K562 (cell line): ENCODE results near the gene SLC39A3.

Experiments used
- BCL6 ChIP-seq: fragments of 250-450 bp; sonication (Bioruptor Pico); IDR thresholded peaks from 2 replicates; pipeline ENCODE4 v1.4.0; 2020
- CREB1 ChIP-seq, 2 experiments: sonication (generic) in 1 of 2; formaldehyde crosslinking in 1 of 2; IDR thresholded peaks; 2 replicates each; pipeline versions ENCODE4 v1.6.1 to v1.8.0; 2012 to 2022; ENCODE audit warnings: inconsistent platforms in 1 of 2, mild to moderate bottlenecking in 1 of 2, missing genetic modification reagents in 1 of 2, moderate library complexity in 1 of 2
- CTCF ChIP-seq, 3 experiments: IDR thresholded peaks in 2 of 3; conservative IDR thresholded peaks in 1 of 3; 2 replicates each; pipeline ENCODE4 v1.5.1; 2011 to 2012; ENCODE audit warnings: low read length in 3 of 3, mild to moderate bottlenecking in 3 of 3, control low read depth in 2 of 3, improper control_type of control experiment in 1 of 3, inconsistent platforms in 1 of 3, low read depth in 1 of 3, mixed read lengths in 1 of 3, moderate library complexity in 1 of 3; ENCODE audit not compliant: insufficient read depth in 2 of 3
- GABPB2 ChIP-seq: fragments of 250-450 bp; sonication (Bioruptor Pico); conservative IDR thresholded peaks from 2 replicates; pipeline ENCODE4 v1.5.1; 2021; ENCODE audit warnings: mild to moderate bottlenecking
- MYC ChIP-seq, 2 experiments: fragments of 250-450 bp in 1 of 2; sonication (Bioruptor Pico) in 1 of 2; IDR thresholded peaks; 2 replicates each; pipeline versions ENCODE4 v1.5.1 to v1.6.1; 2012 to 2021; ENCODE audit warnings: low read depth in 2 of 2, borderline replicate concordance in 1 of 2, improper control_type of control experiment in 1 of 2, low read length in 1 of 2, mild to moderate bottlenecking in 1 of 2, moderate library complexity in 1 of 2
- SP2 ChIP-seq: IDR thresholded peaks from 2 replicates; pipeline ENCODE4 v1.6.1; 2011; ENCODE audit warnings: mild to moderate bottlenecking, low read depth, low read length, moderate library complexity; ENCODE audit not compliant: poor library complexity, severe bottlenecking; ENCODE audit errors: extremely low read depth
- TAF1 ChIP-seq: IDR thresholded peaks from 2 replicates; pipeline ENCODE4 v1.6.1; 2011; ENCODE audit warnings: mild to moderate bottlenecking, low read length, moderate library complexity; ENCODE audit not compliant: insufficient read depth, control insufficient read depth, severe bottlenecking; ENCODE audit errors: extremely low read depth
- ZNF830 ChIP-seq: fragments of 250-450 bp; sonication (Bioruptor Pico); IDR thresholded peaks from 2 replicates; pipeline ENCODE4 v1.5.0; 2021; ENCODE audit warnings: mild to moderate bottlenecking
- TF ChIP-seq, protein P1 (sequence below): sonication (generic); formaldehyde crosslinking; IDR thresholded peaks from 2 replicates; pipeline ENCODE4 v1.9.0; 2022; ENCODE audit warnings: mild to moderate bottlenecking, missing genetic modification reagents

DNA sequence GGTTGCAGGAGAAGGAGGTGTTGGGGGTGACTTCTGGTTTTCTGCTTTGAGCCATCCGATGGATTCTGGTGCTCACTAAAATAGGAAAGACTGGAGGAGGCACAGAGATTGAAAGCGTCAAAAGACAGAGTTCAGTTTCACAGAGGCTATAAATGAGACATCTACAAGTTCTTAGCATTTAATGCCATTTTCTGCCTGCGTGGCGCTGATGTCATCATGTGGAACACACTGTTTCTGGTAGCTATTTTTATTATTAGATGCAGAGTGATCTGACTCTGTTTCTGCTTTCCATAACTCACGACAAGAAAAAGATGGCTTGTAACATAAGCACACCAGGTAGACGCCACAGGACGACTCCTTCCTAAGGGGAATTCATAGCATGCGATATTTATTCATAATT, 3.3 kb upstream of the SLC39A3 start:
- no peak for TF ChIP-seq MYC (IDR thresholded peaks at IDR 0.05; ENCODE audit: low read depth, low read length)
- TF ChIP-seq MYC (CRISPR knock-in tag; IDR thresholded peaks at IDR 0.05; ENCODE audit: borderline replicate concordance, low read depth) = no peak
- TF ChIP-seq CTCF (IDR thresholded peaks at IDR 0.05 in 2 of 3, conservative IDR thresholded peaks at IDR 0.05 in 1 of 3; ENCODE audit: insufficient read depth in 2 of 3, low read depth in 1 of 3, low read length in 3 of 3) = peak; percentile 30 to 47 (median 44); a peak in 4 of 6 replicates
- TF ChIP-seq, protein P1, sequence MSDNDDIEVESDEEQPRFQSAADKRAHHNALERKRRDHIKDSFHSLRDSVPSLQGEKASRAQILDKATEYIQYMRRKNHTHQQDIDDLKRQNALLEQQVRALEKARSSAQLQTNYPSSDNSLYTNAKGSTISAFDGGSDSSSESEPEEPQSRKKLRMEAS = no peak
- TF ChIP-seq SP2 = no peak
- TF ChIP-seq ZNF830 (CRISPR knock-in tag) = no peak
- TF ChIP-seq BCL6 (CRISPR knock-in tag) = no peak
- no peak for TF ChIP-seq TAF1
- TF ChIP-seq CREB1 (IDR thresholded peaks at IDR 0.05) = no peak
- TF ChIP-seq CREB1 (CRISPR knock-in tag; IDR thresholded peaks at IDR 0.05) = no peak
- no peak for TF ChIP-seq GABPB2
